ENCODE measurements around the gene DNER.

Gene DNER

DNA sequence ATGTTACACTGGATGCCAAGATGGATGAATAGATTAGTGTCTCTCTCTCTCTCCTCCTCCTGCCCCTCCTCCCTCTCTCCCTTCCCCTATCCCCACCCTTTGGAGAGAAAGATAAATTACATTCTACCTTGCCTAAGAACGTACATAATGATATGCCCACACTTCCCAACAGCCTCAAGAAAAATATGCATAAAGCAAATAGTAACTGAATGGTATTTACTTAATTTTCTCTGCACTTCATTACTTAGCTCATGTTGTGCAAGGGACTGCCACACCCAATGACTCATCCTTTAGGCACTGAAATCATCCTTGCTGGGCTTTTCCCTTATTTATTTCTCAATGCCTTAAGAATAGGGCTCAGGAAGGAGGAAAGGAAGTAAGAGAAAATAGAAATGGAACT lies 306.0 kb downstream of the DNER start:
- H3K4me3 ChIP-seq (replicated peaks in 1 of 2; ENCODE audit: low read depth in 2 of 2, low read length in 2 of 2) = no peak overlapping the region
- peak; percentile 95 to 99 for DNase-seq (ENCODE audit: low read depth in 2 of 2)
- TF ChIP-seq, protein P1, sequence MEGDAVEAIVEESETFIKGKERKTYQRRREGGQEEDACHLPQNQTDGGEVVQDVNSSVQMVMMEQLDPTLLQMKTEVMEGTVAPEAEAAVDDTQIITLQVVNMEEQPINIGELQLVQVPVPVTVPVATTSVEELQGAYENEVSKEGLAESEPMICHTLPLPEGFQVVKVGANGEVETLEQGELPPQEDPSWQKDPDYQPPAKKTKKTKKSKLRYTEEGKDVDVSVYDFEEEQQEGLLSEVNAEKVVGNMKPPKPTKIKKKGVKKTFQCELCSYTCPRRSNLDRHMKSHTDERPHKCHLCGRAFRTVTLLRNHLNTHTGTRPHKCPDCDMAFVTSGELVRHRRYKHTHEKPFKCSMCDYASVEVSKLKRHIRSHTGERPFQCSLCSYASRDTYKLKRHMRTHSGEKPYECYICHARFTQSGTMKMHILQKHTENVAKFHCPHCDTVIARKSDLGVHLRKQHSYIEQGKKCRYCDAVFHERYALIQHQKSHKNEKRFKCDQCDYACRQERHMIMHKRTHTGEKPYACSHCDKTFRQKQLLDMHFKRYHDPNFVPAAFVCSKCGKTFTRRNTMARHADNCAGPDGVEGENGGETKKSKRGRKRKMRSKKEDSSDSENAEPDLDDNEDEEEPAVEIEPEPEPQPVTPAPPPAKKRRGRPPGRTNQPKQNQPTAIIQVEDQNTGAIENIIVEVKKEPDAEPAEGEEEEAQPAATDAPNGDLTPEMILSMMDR (IDR thresholded peaks at IDR 0.05; ENCODE audit: low read depth, low read length) = no peak

DNA sequence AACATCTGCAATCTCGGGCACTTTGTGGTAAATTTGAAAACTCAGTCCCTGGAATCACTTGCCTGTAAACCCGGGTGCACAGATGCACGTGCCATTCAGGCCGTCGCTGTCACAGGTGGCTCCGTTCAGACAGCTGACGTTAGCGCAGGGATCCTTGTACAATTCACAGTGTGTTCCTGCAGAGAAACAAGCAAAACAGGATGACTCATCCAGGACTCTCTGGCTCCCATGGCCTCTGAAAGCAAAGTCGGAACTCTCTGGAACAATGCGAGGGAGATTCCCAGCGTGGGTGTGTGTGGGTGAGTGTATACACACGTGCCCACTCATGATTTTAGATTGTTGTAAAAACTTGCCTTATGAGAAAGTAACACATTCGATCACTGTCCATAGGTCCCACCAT lies 307.2 kb downstream of the DNER start:
- TF ChIP-seq, protein P1 (IDR thresholded peaks at IDR 0.05; ENCODE audit: low read depth, low read length) = no peak
- H3K4me3 ChIP-seq (replicated peaks in 1 of 2; ENCODE audit: low read depth in 2 of 2, low read length in 2 of 2) = no peak overlapping the region
- peak; percentile 96 to 100 for DNase-seq (ENCODE audit: low read depth in 2 of 2)

DNA sequence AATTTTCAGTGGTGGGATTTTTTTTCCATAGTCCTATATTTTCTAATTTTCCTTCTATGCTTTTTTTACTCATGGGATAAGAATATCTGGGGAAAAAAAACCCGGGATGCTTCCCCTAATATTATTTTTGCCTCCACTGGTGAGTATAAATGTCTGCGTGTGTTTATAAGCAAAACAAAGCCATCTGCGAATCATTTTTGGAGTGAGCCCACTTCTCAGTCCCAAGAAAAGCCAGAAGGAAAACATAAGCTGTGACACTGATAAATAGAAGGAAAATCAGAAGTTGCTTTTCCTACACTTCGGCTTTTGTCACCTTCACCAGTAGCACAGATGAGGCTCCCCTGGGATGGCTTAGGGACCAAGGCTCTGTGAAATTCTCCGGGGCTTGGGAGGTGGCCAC lies 308.6 kb downstream of the DNER start:
- H3K4me3 ChIP-seq (replicated peaks in 1 of 2; ENCODE audit: low read depth in 2 of 2, low read length in 2 of 2) = no peak overlapping the region
- TF ChIP-seq, protein P1 (IDR thresholded peaks at IDR 0.05; ENCODE audit: low read depth, low read length) = no peak
- DNase-seq (ENCODE audit: low read depth in 2 of 2) = no peak

DNA sequence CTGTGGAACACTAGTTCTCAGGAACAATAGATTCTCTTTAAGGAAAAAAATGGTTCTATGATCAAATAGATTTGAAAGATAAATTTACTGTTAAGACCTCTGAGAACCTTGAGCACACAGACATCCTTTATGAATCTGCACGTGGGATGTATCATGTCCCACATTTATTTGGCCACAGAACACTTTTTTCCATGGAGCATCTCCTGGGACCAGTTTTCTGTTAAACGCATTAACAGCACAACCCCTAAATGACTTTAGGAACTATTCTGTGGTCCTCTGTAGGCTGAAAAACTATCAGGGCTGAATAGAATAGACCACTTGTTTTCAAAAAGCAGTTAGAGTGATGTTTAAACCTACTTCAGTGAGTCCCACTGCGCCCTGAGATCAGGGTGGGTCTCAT lies 311.1 kb downstream of the DNER start:
- no peak for DNase-seq (ENCODE audit: low read depth in 2 of 2)
- TF ChIP-seq, protein P1 (IDR thresholded peaks at IDR 0.05; ENCODE audit: low read depth, low read length) = no peak
- H3K4me3 ChIP-seq (replicated peaks in 1 of 2; ENCODE audit: low read depth in 2 of 2, low read length in 2 of 2) = no peak overlapping the region

DNA sequence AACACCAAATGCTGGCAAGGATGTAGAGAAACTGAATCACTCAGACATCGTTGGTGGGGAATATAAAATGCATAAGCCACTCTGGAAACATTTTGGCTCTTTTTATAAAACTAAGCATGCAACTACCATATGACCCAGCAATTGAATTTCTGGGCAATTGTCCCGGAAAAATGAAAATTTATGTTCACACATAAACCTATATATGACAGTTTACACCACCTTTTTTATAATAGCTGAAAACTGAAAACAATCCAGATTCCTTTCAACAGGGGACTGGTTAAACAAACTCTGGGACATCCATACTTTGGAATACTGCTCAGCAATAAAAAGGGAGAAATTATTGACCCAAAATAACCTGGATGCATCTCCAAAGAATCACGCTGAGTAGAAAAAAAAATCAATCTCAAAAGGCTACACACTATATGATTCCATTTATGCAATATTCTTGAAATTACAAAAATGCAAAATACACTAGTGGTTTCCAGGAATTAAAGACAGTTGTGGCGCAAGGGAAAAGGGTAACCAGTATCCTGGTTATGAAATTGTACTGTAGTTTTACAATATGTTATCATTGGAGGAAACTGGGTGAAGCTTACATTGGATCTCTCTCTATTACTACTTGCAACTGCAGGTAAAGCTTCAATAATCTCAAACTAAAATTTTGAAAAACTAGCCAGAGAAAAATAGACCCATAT lies 313.0 kb downstream of the DNER start:
- TF ChIP-seq, protein P1 (IDR thresholded peaks at IDR 0.05; ENCODE audit: low read depth, low read length) = no peak
- H3K4me3 ChIP-seq (replicated peaks in 1 of 2; ENCODE audit: low read depth in 2 of 2, low read length in 2 of 2) = no peak overlapping the region
- DNase-seq (ENCODE audit: low read depth in 2 of 2) = peak; percentile 24 to 46

DNA sequence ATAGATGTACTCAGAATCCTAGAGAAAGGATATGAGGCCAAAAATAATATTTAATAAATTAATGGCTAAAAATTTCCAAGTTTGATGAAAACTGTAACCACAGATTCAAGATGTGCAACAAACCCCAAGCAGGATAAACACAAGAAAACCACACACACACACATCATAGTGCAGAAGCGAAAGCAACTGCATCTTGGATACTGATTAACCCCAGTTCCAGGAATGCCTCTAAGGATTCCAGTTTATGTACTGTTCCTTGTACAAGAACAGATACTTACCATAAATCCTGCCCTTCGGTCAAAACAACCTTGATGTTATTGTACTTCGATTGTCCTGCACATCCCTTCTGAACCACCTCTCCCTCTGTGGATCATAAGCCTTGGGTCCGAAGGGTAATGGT lies 320.4 kb downstream of the DNER start:
- no peak overlapping the region for H3K4me3 ChIP-seq (replicated peaks in 1 of 2; ENCODE audit: low read depth in 2 of 2, low read length in 2 of 2)
- TF ChIP-seq, protein P1 (IDR thresholded peaks at IDR 0.05; ENCODE audit: low read depth, low read length) = no peak
- DNase-seq (ENCODE audit: low read depth in 2 of 2) = no peak

DNA sequence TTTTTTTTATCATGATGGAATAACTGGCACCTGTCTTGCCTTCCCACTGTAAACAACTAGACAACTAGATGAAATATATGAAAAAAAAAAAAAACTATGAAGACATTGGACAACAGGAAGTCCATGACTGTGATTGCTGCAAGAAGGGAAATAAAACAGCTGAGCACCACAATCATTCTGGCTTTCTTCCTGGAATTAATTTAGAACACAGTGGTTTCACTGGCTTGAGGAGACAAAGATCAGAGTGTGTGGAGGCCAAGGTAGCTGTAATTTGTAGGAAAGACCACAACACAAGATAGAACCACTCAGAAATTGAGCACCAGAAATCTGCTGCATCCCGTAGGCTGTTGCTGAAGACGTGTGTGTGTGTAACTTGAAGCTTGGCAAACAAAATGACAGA lies 322.2 kb downstream of the DNER start:
- peak; percentile 70 to 85 for DNase-seq (ENCODE audit: low read depth in 2 of 2)
- H3K4me3 ChIP-seq (replicated peaks in 1 of 2; ENCODE audit: low read depth in 2 of 2, low read length in 2 of 2) = no peak overlapping the region
- TF ChIP-seq, protein P1 (IDR thresholded peaks at IDR 0.05; ENCODE audit: low read depth, low read length) = no peak

Data from cardiac fibroblast (primary cell).